Measurements from ENCODE around the gene HECTD4. TPM values are rescaled to one million over a fixed set of nuclear protein-coding genes. Genes with fewer than 3 reads are reported as not detected.

Gene HECTD4
- total and polyA plus RNA-seq, 9 of the 15 experiments (the other 6 are each of a cell fraction or from before 2014, with no cell fraction given) = 3.5 to 33.3 (median 13.5) TPM

DNA sequence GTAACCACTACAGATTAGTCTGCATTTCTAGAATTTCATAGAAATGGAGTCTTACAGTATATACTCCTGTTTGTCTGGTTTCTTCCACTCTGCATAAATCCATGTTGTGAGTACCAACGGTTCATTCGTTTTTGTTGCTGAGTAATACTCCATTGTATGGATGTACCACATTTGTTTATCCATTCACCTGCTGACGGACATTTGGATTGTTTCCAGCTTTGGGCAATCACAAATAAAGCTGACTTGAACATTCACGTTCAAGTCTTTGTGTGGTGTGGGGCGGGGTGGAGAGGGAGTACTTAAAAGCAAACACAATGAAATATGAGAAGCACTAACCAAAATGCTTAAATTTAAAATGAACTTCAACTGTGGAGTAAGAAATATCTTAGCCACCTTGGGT lies 7.1 kb downstream of the HECTD4 start (continued):
- no peak for TF ChIP-seq ETV5 (CRISPR knock-in tag; IDR thresholded peaks at IDR 0.05; ENCODE audit: low read depth)
- no peak for TF ChIP-seq ZNF449 (CRISPR knock-in tag; IDR thresholded peaks at IDR 0.05)
- no peak for TF ChIP-seq TCFL5 (CRISPR knock-in tag; conservative IDR thresholded peaks at IDR 0.05)
- TF ChIP-seq, protein P1, sequence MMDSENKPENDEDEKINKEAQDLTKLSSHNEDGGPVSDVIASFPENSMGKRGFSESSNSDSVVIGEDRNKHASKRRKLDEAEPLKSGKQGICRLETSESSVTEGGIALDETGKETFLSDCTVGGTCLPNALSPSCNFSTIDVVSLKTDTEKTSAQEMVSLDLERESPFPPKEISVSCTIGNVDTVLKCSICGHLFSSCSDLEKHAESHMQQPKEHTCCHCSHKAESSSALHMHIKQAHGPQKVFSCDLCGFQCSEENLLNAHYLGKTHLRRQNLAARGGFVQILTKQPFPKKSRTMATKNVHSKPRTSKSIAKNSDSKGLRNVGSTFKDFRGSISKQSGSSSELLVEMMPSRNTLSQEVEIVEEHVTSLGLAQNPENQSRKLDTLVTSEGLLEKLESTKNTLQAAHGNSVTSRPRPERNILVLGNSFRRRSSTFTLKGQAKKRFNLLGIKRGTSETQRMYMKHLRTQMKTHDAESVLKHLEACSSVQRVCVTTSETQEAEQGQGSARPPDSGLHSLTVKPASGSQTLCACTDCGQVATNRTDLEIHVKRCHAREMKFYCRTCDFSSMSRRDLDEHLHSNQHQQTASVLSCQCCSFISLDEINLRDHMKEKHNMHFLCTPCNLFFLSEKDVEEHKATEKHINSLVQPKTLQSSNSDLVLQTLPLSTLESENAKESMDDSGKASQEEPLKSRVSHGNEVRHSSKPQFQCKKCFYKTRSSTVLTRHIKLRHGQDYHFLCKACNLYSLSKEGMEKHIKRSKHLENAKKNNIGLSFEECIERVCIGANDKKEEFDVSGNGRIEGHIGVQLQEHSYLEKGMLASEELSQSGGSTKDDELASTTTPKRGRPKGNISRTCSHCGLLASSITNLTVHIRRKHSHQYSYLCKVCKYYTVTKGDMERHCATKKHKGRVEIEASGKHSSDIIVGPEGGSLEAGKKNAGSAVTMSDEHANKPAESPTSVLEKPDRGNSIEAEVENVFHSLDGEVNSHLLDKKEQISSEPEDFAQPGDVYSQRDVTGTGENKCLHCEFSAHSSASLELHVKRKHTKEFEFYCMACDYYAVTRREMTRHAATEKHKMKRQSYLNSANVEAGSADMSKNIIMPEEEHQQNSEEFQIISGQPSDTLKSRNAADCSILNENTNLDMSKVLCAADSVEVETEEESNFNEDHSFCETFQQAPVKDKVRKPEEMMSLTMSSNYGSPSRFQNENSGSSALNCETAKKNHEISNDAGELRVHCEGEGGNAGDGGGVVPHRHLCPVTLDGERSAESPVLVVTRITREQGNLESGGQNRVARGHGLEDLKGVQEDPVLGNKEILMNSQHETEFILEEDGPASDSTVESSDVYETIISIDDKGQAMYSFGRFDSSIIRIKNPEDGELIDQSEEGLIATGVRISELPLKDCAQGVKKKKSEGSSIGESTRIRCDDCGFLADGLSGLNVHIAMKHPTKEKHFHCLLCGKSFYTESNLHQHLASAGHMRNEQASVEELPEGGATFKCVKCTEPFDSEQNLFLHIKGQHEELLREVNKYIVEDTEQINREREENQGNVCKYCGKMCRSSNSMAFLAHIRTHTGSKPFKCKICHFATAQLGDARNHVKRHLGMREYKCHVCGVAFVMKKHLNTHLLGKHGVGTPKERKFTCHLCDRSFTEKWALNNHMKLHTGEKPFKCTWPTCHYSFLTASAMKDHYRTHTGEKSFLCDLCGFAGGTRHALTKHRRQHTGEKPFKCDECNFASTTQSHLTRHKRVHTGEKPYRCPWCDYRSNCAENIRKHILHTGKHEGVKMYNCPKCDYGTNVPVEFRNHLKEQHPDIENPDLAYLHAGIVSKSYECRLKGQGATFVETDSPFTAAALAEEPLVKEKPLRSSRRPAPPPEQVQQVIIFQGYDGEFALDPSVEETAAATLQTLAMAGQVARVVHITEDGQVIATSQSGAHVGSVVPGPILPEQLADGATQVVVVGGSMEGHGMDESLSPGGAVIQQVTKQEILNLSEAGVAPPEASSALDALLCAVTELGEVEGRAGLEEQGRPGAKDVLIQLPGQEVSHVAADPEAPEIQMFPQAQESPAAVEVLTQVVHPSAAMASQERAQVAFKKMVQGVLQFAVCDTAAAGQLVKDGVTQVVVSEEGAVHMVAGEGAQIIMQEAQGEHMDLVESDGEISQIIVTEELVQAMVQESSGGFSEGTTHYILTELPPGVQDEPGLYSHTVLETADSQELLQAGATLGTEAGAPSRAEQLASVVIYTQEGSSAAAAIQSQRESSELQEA (IDR thresholded peaks at IDR 0.05; ENCODE audit: low read depth) = no peak
- TF ChIP-seq RAD21 (CRISPR knock-in tag; conservative IDR thresholded peaks at IDR 0.05 in 1 of 2, IDR thresholded peaks at IDR 0.05 in 1 of 2) = no peak
- TF ChIP-seq ZBTB17 (CRISPR knock-in tag; IDR thresholded peaks at IDR 0.05) = no peak
- TF ChIP-seq HDAC6 (IDR thresholded peaks at IDR 0.05; ENCODE audit: low read depth, low read length) = no peak

Data from K562 (cell line).